ENCODE results near the gene BFSP2.
"Not testable (repeated sequence)": the region's sequence is repeated elsewhere in the genome, so short reads cannot be mapped to it uniquely, and the experiment has no call there.

The BFSP2 gene

DNA sequence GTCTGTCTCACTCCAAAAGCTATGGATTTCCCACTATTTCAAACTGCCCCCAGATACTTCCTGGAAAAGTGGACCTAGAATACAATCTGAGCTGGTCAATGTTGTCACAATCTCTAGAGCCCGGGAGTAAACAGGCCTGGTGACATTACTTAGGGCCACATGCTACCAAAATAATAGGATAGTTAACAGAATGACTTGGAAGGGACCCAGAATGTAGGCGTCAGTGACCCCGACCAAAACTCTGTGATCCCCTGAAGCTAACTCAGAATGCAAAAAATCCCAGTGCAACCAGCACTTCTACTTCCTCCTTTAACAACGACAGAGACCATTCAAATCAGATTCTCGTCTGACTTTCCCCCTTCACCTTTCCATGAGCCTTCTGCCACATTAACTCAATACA is 122.1 kb downstream of the BFSP2 start:
- FAIRE-seq: no peak

DNA sequence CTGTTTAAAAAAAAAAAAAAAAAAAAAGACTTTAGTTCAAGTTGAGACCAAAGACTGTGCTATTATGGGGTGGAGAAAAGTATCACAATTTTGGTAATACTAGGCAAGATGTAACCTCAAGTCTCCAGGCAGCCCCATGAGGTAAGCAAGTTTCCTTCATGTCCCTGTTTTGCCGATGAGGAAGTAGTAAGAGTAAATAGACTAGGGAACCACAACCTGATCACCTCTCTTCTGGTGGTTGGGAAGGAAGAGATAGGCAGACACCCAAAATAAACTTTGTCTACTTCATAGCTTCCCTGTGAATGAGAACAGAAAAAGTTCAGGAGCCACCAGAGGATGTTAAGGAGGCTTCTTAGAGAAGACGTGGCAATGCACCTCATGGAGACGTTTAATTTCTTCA is 123.9 kb downstream of the BFSP2 start:
- FAIRE-seq: not testable (repeated sequence)
